ENCODE measurements around the gene EXOC2. TPM values are rescaled to one million over a fixed set of nuclear protein-coding genes. Genes with fewer than 3 reads are reported as not detected.

EXOC2 gene
- total RNA-seq, 1 experiment from 2014 or later = 30.5 TPM

- CTCF ChIA-PET = no interaction called here
- Histone ChIP-seq H3K27me3 (ENCODE audit: control insufficient read depth, insufficient read depth, low read length) (no peaks in the 10 kb centered on the region), H3K4me1 (ENCODE audit: control insufficient read depth, insufficient read depth, low read length) (peaks cover 24% of the 10 kb centered on the region), H3K9me3 (ENCODE audit: control insufficient read depth, insufficient read depth, low read depth, low read length) (no peaks in the 10 kb centered on the region), H3K4me3 (ENCODE audit: low read depth in 2 of 2, low read length in 2 of 2) (no peak overlapping the region), H3K27ac (ENCODE audit: low read length) (no peak overlapping the region), H3K36me3 (ENCODE audit: control insufficient read depth, insufficient read depth, low read length) (no peaks in the 10 kb centered on the region)
- TF ChIP-seq POLR2AphosphoS5 (IDR thresholded peaks at IDR 0.05; ENCODE audit: low read depth, low read length) = no peak
- TF ChIP-seq SIN3A (IDR thresholded peaks at IDR 0.05; ENCODE audit: borderline replicate concordance, insufficient read depth, low read depth, low read length) = no peak
- TF ChIP-seq CTCF (IDR thresholded peaks at IDR 0.05) = no peak
- TF ChIP-seq TCF7L2 (IDR thresholded peaks at IDR 0.05; ENCODE audit: low read depth, low read length) = no peak
- TF ChIP-seq REST (IDR thresholded peaks at IDR 0.05; ENCODE audit: insufficient read depth in 1 of 2, low read depth in 2 of 2, low read length in 1 of 2) = no peak
- in situ Hi-C loops (cut with HindIII; ENCODE audit: low pct_unique_long_range_greater_than_20kb, low sequenced_read_pairs) = no loop called here
- no peak for DNase-seq (ENCODE audit: low read depth, low spot score)
- POLR2A ChIA-PET = no interaction called here
- BruUV-seq (replicated peaks) = no TSS peak
- no peak for ATAC-seq
- intact Hi-C loops (cut with micrococcal nuclease; ENCODE audit: unreplicated experiment) = no loop called here
These were observed 14.4 kb downstream of the EXOC2 start for GRCh38 chr6:678520-678919.

- in situ Hi-C loops (cut with HindIII; ENCODE audit: low pct_unique_long_range_greater_than_20kb, low sequenced_read_pairs) = no loop called here
- DNase-seq (ENCODE audit: low read depth, low spot score) = no peak
These were observed 15.0 kb downstream of the EXOC2 start for GRCh38 chr6:677919-678318.

More at GRCh38 chr6:677919-678318, 15.0 kb downstream of the EXOC2 start:
- POLR2A ChIA-PET = no interaction called here
- TF ChIP-seq CTCF (IDR thresholded peaks at IDR 0.05) = no peak
- no peak for TF ChIP-seq SIN3A (IDR thresholded peaks at IDR 0.05; ENCODE audit: borderline replicate concordance, insufficient read depth, low read depth, low read length)
- no peak for TF ChIP-seq POLR2AphosphoS5 (IDR thresholded peaks at IDR 0.05; ENCODE audit: low read depth, low read length)
- TF ChIP-seq TCF7L2 (IDR thresholded peaks at IDR 0.05; ENCODE audit: low read depth, low read length) = no peak
- TF ChIP-seq REST (IDR thresholded peaks at IDR 0.05; ENCODE audit: insufficient read depth in 1 of 2, low read depth in 2 of 2, low read length in 1 of 2) = no peak
- H3K4me1 ChIP-seq (ENCODE audit: control insufficient read depth, insufficient read depth, low read length) = peaks cover 20% of the 10 kb centered on the region
- H3K4me3 ChIP-seq (ENCODE audit: low read depth in 2 of 2, low read length in 2 of 2) = no peak overlapping the region
- no peaks in the 10 kb centered on the region for H3K27me3 ChIP-seq (ENCODE audit: control insufficient read depth, insufficient read depth, low read length)
- no peak overlapping the region for H3K27ac ChIP-seq (ENCODE audit: low read length)
- no peaks in the 10 kb centered on the region for H3K36me3 ChIP-seq (ENCODE audit: control insufficient read depth, insufficient read depth, low read length)
- CTCF ChIA-PET = no interaction called here
- ATAC-seq = no peak
- no peaks in the 10 kb centered on the region for H3K9me3 ChIP-seq (ENCODE audit: control insufficient read depth, insufficient read depth, low read depth, low read length)
- intact Hi-C loops (cut with micrococcal nuclease; ENCODE audit: unreplicated experiment) = no loop called here
- BruUV-seq (replicated peaks) = no TSS peak

Measured in Panc1 (cell line).